Activated CD8-positive, alpha-beta memory T cell treated with anti-CD3 and anti-CD28 coated beads for 36 hours (primary cell): ENCODE measurements around the gene UVRAG. TPM values are rescaled to one million over a fixed set of nuclear protein-coding genes. Genes with fewer than 3 reads are reported as not detected.
"Not testable (repeated sequence)": the region's sequence is repeated elsewhere in the genome, so short reads cannot be mapped to it uniquely, and the experiment has no call there.

Source experiments
- CTCF ChIA-PET: fragments of 350-600 bp; sonication (Branson Sonifier 250); formaldehyde crosslinking; loops from one replicate; lab custom pipeline; 2021; ENCODE audit warnings: antibody characterized with exemption; lab: Charles Lee
- POLR2A ChIA-PET: fragments of 350-600 bp; sonication (Branson Sonifier 250); formaldehyde crosslinking; loops from one replicate; lab custom pipeline; 2021; ENCODE audit warnings: antibody characterized with exemption; lab: Charles Lee
- total RNA-seq, 2 experiments: library from RNA; stranded (reverse); gene quantifications; one replicate each; pipeline ENCODE4 v1.2.3, GENCODE V29; 2021

The UVRAG gene
- total RNA-seq, 2 experiments from 2014 or later = 15.7 to 16.4 TPM

- ChIA-PET CTCF (interaction anchor here (0.5 kb wide), 1 partner anchor 35 kb away, joined by 3 read pairs; no protein-coding TSS in a partner anchor), POLR2A (no interaction called here)
Measured at GRCh38 chr11:75823415-75823814, 8.4 kb downstream of the UVRAG start.

DNA sequence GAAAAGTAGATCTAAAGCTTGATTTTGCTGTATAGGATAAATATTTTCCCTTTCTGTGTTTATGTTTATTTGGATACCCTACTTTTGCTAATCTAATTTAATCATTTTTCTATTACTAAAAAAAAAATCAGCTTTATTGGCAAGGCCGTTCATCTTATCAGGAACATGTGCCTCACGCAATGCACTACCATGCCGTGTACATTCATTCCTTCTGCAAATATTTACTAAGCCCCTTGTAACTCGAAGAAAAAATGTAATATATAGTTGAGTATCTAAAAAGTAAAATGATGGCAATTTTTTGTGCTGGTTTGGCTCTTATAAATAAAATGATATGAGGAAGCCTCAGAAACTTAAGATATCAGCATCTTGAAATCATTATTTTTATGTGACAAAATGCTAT lies 8.9 kb downstream of the UVRAG start:
- ChIA-PET POLR2A (no interaction called here), CTCF (interaction anchor here (0.5 kb wide), 1 partner anchor 35 kb away, joined by 3 read pairs; no protein-coding TSS in a partner anchor)

- POLR2A ChIA-PET = interaction anchor here (0.7 kb wide), 1 partner anchor 27 kb away, joined by 5 read pairs; no protein-coding TSS in a partner anchor
- CTCF ChIA-PET = interaction anchor here (1.0 kb wide), 1 partner anchor 47 kb away, joined by 3 read pairs; no protein-coding TSS in a partner anchor
Measured at GRCh38 chr11:75826461-75827230, 11.6 kb downstream of the UVRAG start.

DNA sequence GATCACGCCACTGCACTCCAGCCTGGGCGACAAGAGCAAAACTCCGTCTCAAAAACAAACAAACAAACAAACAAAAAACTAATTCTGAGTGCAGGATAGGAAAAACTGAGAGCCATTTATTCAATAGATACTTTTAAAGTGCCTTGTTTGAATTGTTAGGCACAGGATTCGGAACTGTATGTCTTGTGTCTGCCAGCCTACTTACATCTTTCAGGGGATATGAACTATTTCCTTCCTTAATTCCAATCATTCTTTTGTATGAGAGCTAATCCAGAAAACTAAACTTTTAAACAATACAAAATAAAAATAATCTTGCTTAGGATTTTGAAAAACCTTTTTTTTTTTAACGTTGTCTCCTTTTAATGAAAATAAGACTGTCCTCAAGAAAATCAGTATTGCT lies 12.6 kb downstream of the UVRAG start:
- ChIA-PET CTCF (interaction anchor here (0.8 to 1.0 kb wide), 2 partner anchors 24 to 48 kb away, joined by 3 read pairs; no protein-coding TSS in a partner anchor), POLR2A (no interaction called here)

DNA sequence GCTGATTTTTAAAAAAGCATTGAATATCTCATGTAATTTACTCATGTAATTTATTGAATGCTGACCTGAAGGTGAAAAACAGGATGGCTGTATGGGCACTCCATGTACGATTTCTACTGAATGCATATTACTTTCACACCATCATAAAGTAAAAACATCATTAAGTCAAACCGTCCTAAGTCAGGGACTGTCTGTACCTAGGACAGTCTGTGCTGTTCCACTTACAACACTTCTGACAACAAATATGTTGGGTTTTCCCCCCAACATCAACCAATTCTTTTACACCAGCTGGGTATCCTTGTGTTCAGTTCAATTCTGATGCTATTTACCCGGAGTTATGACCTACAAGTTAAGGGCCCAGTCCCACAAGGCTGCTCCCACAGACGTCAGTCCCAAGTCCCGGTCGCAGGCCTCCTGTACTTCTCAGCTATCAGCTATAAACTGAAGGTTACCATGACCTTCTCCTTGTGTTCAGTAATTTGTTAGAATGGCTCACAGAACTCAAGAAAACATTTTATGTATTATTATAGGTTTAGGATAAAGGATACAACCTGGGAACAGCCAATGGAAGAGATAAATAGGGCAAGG lies 17.0 kb downstream of the UVRAG start:
- CTCF ChIA-PET = no interaction called here
- POLR2A ChIA-PET = no interaction called here

DNA sequence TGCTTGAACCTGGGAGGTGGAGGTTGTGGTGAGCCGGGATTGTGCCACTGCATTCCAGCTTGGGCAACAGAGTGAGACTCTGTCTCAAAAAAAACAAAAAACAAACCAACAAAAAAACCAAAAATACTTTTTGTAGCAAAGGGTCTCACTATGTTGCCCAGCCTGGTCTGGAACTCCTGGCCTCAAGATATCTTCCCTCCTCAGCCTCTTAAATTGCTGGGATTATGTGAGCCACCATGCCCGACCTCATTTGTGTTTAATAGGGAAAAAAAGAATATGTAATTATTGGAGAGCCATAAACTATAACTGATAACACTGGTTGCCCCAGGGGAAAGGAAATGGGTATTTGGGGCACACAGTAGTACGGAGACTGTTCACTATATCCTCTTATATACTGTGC lies 19.7 kb downstream of the UVRAG start:
- POLR2A ChIA-PET = no interaction called here

GRCh38 chr11:75836417-75836816 lies 21.4 kb downstream of the UVRAG start:
- ChIA-PET CTCF (no interaction called here), POLR2A (no interaction called here)

More for the DNA sequence above, 19.7 kb downstream of the UVRAG start:
- CTCF ChIA-PET = no interaction called here

DNA sequence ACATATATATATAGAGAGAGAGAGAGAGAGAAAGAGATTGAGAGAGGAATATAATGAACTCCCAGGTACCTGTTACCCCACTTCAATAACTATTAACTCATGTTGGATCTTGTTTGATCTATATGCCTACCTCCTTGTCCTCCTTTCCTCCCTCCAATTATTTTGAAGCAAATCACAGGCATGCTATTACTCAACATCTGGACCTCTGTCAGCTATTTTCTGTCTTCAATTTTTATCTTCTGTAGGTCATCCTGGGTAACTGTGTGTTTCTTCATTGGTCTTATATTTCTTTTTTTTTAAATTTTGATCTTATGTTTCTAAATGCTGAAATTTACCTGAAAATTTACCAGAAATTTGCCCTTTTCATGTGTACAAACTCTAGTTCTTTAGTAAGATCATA lies 24.8 kb downstream of the UVRAG start:
- ChIA-PET CTCF (no interaction called here), POLR2A (no interaction called here)

DNA sequence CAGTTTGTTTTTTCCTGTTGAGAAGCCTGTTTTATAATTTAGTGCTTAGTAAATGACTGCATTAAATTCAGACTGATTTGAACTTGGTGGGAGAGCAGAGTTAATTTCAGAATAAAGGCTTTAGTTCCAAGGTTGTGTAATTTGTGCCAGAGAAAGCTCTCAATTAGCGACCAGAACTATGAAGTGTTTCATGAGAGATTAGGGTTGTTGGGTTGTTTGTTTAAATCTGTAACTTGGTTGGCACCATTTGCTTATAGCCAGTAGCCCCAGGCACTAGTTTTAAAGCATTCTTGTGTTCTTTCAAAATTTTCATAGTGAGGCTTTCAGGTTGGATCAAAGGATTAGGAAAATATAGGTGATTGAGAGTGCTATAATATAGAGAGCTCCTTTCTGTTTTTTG lies 25.5 kb downstream of the UVRAG start:
- POLR2A ChIA-PET = no interaction called here
- CTCF ChIA-PET = no interaction called here

DNA sequence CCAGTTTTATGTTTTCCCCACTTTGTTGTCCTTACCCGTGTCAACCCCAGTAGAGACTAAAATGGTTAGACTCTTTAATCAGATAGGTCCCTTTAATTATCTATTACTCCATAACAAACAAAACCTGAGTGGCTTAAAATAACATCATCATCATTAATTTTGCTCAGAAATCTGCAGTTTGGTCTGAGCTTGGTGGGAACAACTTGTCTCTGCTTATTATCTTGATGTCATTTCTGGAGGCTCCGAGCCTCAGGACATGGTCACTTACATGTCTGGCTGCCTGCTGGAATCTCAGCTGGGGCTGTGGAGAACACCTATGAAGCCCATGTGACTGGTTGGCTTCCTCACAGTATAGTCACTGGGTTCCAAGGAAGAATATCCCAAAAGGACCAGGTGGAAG lies 26.7 kb downstream of the UVRAG start:
- CTCF ChIA-PET = interaction anchor here (0.7 kb wide), 1 partner anchor 896 kb away, joined by 3 read pairs; no protein-coding TSS in a partner anchor
- POLR2A ChIA-PET = no interaction called here

- CTCF ChIA-PET = no interaction called here
- POLR2A ChIA-PET = no interaction called here
Measured at GRCh38 chr11:75845324-75845723, 30.3 kb downstream of the UVRAG start.

DNA sequence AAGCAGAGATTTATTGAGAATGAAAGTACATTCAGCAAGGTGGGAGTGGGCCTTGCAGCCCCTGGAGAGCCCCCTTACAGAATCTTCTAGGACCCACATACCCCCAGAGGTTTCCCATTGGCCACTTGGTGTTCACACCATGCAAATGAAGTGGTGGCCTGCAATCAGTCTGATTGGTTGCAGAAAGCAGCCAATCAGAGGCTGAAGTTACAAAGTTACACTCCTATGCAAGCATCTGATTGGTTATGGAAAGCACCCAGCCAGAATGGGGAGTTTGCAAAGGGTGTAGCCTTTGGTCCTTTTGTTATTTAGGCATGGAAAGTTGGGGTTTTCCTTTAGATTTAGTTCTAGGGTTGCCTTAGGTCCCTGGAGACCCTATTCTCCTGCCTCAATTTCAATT lies 34.9 kb downstream of the UVRAG start:
- POLR2A ChIA-PET = no interaction called here

GRCh38 chr11:75850787-75851186 lies 35.8 kb downstream of the UVRAG start:
- ChIA-PET POLR2A (no interaction called here), CTCF (interaction anchor here (0.8 kb wide), 1 partner anchor 145 kb away, joined by 3 read pairs; no protein-coding TSS in a partner anchor)

More for the DNA sequence above, 34.9 kb downstream of the UVRAG start:
- CTCF ChIA-PET = no interaction called here

DNA sequence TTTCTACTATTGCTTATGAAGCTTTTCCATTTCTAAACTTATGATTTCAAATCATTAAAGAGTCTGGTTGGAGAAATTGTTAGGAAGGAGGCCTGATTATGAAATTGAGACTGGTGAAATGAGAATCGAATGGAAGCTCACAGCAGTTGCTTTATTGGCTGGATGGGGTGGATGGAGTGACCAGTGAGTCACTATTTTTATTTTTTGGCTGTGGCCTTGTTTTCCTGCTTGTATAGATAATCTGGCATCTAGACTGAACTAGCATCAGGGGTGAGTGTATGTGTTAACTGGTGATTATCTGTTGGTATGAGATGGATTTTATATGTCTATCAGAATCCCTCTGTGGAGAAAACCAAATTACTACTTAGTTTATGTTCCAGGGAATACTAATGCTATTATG lies 36.2 kb downstream of the UVRAG start:
- CTCF ChIA-PET = interaction anchor here (0.8 kb wide), 1 partner anchor 145 kb away, joined by 3 read pairs; no protein-coding TSS in a partner anchor
- POLR2A ChIA-PET = no interaction called here

- ChIA-PET CTCF (interaction anchor here (1.4 kb wide), 1 partner anchor 16 kb away, joined by 3 read pairs; no protein-coding TSS in a partner anchor), POLR2A (no interaction called here)
Measured at GRCh38 chr11:75852406-75853017, 37.5 kb downstream of the UVRAG start.

- CTCF ChIA-PET = interaction anchor here (1.4 kb wide), 1 partner anchor 15 kb away, joined by 3 read pairs; no protein-coding TSS in a partner anchor
- POLR2A ChIA-PET = not testable (repeated sequence)
Measured at GRCh38 chr11:75853563-75853962, 38.6 kb downstream of the UVRAG start.

- CTCF ChIA-PET = interaction anchor here (1.4 kb wide), 1 partner anchor 14 kb away, joined by 3 read pairs; no protein-coding TSS in a partner anchor
- POLR2A ChIA-PET = interaction anchor here (0.6 kb wide), 1 partner anchor 28 kb away, joined by 5 read pairs; no protein-coding TSS in a partner anchor
Measured at GRCh38 chr11:75853971-75854370, 39.0 kb downstream of the UVRAG start.

DNA sequence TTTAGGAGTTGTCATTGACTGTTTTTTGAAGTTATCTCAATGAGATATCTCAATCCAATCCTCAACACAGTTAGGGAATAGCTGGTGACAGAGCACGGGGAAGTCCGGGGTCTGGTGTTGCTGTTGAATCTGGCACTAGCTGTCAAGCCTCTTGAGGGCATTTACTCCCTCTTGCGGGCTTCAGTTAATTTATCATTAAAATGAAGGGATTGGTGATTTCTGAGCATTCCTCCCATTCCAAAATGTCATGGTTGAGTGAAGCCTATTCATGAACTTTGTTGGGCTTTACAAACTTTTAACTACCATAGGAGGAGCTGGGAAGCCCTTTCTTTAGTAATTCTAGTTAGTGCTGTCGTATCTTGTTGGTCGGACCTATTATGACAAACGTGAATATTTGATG lies 40.2 kb downstream of the UVRAG start:
- CTCF ChIA-PET = no interaction called here
- POLR2A ChIA-PET = no interaction called here

DNA sequence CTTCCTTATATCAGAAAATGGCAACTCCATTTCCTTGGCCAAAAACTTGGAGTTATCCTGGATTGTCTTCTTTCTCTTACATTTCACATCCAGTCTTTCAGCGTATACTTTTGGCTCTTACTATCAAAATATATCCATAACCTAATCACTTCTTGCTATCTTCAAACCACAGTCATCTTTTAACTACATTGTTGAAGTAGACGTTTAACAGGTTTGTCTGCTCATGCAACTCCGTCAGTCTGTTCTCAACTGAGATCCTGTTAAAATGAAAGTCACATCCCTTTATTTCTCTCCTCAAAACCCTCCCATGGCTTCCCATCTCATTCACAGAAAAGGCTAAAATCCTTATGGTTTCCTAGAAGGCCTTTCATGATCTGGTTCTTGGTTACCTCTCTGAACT lies 41.9 kb downstream of the UVRAG start:
- ChIA-PET POLR2A (no interaction called here), CTCF (interaction anchor here (1.0 kb wide), 1 partner anchor 150 kb away, joined by 5 read pairs; no protein-coding TSS in a partner anchor)

- ChIA-PET CTCF (no interaction called here), POLR2A (no interaction called here)
Measured at GRCh38 chr11:75858042-75858441, 43.0 kb downstream of the UVRAG start.
